ENCODE data around the gene MFF. TPM values are rescaled to one million over a fixed set of nuclear protein-coding genes. Genes with fewer than 3 reads are reported as not detected.

The MFF gene
- total RNA-seq, 1 donor from 2014 or later, result 84.1 TPM

GRCh38 chr2:227401550-227401949 lies 76.5 kb downstream of the MFF start:
- H3K9me3 Mint-ChIP-seq, result no peaks in the 10 kb centered on the region
- no peaks in the 10 kb centered on the region for H3K27me3 Mint-ChIP-seq (ENCODE audit: low read depth)
- DNase-seq (ENCODE audit: low read depth, low spot score), result no peak
- no peaks in the 10 kb centered on the region for H3K36me3 Mint-ChIP-seq (ENCODE audit: low read depth)
- TF ChIP-seq CTCF (conservative IDR thresholded peaks at IDR 0.05), result no peak
- peak overlapping the region; percentile 4 for H3K27ac Mint-ChIP-seq (ENCODE audit: unreplicated experiment)
- peaks cover 8% of the 10 kb centered on the region for H3K4me1 Mint-ChIP-seq
- no peak overlapping the region for H3K4me3 Mint-ChIP-seq

GRCh38 chr2:227402321-227402720 lies 77.3 kb downstream of the MFF start:
- Mint-ChIP-seq H3K36me3 (ENCODE audit: low read depth) (no peaks in the 10 kb centered on the region), H3K27me3 (ENCODE audit: low read depth) (no peaks in the 10 kb centered on the region), H3K9me3 (no peaks in the 10 kb centered on the region), H3K27ac (ENCODE audit: unreplicated experiment) (no peak overlapping the region), H3K4me3 (no peak overlapping the region), H3K4me1 (peaks cover 12% of the 10 kb centered on the region)
- TF ChIP-seq CTCF (conservative IDR thresholded peaks at IDR 0.05), result no peak
- DNase-seq (ENCODE audit: low read depth, low spot score), result no peak

DNA sequence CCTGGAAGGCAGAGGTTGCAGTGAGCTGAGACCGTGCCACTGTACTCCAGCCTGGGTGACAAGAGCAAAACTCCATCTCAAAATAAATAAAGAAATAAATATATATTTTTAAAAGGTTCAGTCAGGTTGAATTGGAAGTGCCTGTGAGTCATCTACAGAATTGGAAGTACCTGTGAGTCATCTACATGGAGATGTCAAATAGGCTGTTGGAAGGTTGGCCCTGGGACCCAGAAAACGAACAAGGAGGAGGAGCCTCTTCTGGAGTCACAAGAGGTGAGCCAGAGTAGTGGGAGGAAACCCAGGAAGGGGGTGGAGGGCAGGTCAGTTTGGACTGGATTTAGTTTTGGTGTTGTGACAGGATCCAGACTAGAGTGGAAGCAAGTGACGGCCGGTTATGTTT lies 77.9 kb downstream of the MFF start:
- Mint-ChIP-seq H3K27me3 (ENCODE audit: low read depth) (no peaks in the 10 kb centered on the region), H3K36me3 (ENCODE audit: low read depth) (no peaks in the 10 kb centered on the region), H3K4me1 (peaks cover 15% of the 10 kb centered on the region), H3K4me3 (no peak overlapping the region), H3K9me3 (no peaks in the 10 kb centered on the region), H3K27ac (ENCODE audit: unreplicated experiment) (no peak overlapping the region)
- TF ChIP-seq CTCF (conservative IDR thresholded peaks at IDR 0.05), result no peak
- no peak for DNase-seq (ENCODE audit: low read depth, low spot score)

DNA sequence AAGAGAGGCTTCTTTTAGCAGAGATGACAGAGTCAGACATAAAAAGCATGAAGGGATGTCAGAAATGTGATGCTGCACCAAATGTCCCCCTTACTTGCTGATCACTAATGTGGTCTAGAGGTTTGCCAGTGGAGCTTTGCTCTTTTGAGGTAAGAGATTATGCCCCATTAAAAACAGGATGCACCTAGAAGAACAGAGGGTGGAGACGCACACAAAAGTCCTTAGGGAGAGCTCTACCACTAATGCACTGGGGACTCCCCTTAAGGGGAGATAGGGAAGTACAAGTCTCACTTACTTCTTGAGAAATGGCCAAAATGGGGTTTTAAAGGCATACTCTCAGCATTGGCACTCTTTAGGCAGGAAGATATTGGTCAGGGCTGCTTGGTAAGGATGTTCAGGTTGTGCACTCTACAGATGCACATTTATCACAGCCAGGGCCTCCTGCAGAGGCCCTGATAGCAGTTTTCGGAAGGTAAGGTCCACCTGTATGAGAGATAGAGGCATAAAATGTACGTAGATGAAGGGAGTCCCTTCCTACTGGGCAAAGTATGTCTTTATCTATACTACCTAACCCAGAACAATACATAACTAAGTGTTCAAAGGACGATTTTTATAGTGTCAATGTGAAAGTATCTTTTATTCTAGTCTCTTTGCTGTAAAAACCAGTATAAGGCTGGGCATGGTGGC lies 79.7 kb downstream of the MFF start:
- H3K36me3 Mint-ChIP-seq (ENCODE audit: low read depth), result no peaks in the 10 kb centered on the region
- no peaks in the 10 kb centered on the region for H3K9me3 Mint-ChIP-seq
- no peaks in the 10 kb centered on the region for H3K27me3 Mint-ChIP-seq (ENCODE audit: low read depth)
- H3K27ac Mint-ChIP-seq (ENCODE audit: unreplicated experiment), result no peak overlapping the region
- no peak for DNase-seq (ENCODE audit: low read depth, low spot score)
- TF ChIP-seq CTCF (conservative IDR thresholded peaks at IDR 0.05), result no peak
- H3K4me3 Mint-ChIP-seq, result no peak overlapping the region
- H3K4me1 Mint-ChIP-seq, result peaks cover 15% of the 10 kb centered on the region

- peak; percentile 77 for TF ChIP-seq CTCF (conservative IDR thresholded peaks at IDR 0.05)
- Mint-ChIP-seq H3K27me3 (ENCODE audit: low read depth) (no peaks in the 10 kb centered on the region), H3K36me3 (ENCODE audit: low read depth) (no peaks in the 10 kb centered on the region), H3K4me3 (no peak overlapping the region), H3K9me3 (no peaks in the 10 kb centered on the region), H3K4me1 (peaks cover 15% of the 10 kb centered on the region), H3K27ac (ENCODE audit: unreplicated experiment) (no peak overlapping the region)
- DNase-seq (ENCODE audit: low read depth, low spot score), result peak; percentile 30
Observed at GRCh38 chr2:227406177-227407031, 81.4 kb downstream of the MFF start.

Other genes starting within 250 kb of the MFF start
- 0.16 and 0.19 TPM in 2 replicates for gene COL4A4, start 161.0 kb upstream of the MFF start, total RNA-seq
- not detected in 2 replicates for gene COL4A3, start 160.6 kb upstream of the MFF start, total RNA-seq
- gene TM4SF20, start 54.1 kb downstream of the MFF start, total RNA-seq, result not detected in 2 replicates
- gene SCYGR1, start 62.7 kb downstream of the MFF start, total RNA-seq, result not detected in 2 replicates
- 68.9 and 71.6 TPM in 2 replicates for gene AGFG1, start 146.9 kb downstream of the MFF start, total RNA-seq

All from neural crest cell (in vitro differentiated cells).